Activated CD4-positive, alpha-beta T cell treated with anti-CD3 and anti-CD28 coated beads, Interleukin-2, amount 50 U/mL, for 48 hours (primary cell): ENCODE results near the gene SURF2.

Experiments
- DNase-seq, 2 experiments: peaks; one replicate each; pipeline ENCODE4 v3.0.0-alpha.2; 2020

The SURF2 gene

GRCh38 chr9:133339641-133340040 lies 16.7 kb upstream of the SURF2 start:
- DNase-seq, result no peak

- DNase-seq, result no peak
Observed at GRCh38 chr9:133340256-133340655, 16.1 kb upstream of the SURF2 start.

DNA sequence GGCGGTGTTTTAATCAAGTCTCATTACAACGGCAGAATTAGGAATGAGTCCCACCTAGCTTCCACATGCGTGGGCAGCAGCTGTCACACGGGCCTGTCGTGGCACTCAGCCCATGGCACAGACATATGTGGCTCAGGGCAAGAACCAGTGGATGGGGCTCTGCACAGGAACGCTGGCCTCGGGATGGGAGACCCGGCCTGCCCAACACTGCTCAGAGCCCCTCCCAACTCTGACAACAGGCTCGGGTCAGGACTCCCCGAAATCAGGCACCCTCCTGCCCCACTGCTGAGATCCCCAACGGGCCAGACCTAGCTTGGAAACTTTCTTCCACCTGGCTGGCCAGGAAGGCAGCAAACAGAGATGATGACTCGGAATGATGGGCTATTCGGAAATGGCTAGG lies 15.4 kb upstream of the SURF2 start:
- DNase-seq, result no peak

- no peak for DNase-seq
Observed at GRCh38 chr9:133341369-133342068, 14.8 kb upstream of the SURF2 start.

- no peak for DNase-seq
Observed at GRCh38 chr9:133342069-133342406, 14.3 kb upstream of the SURF2 start.

DNA sequence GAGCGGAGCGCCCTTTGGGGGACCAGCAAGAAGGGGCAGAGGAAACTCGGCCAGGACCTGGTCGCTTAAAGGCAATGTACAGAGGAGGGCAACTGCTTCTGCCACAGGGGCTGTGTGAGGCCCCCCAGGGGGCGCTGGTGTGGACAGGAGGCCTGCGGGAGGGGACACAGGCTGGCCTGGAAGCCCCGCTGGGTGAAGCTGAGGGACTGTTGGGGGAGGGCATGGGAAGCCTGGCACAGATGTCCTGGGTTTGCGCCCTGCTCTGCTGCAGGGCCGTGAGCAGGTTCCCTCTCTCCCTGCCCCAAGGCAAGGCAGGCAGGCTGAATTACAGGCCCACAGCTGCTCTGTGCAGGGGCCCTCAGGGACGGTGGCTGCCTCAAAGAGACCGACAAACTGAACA lies 13.8 kb upstream of the SURF2 start:
- DNase-seq, result no peak

GRCh38 chr9:133344071-133344470 lies 12.3 kb upstream of the SURF2 start:
- no peak for DNase-seq

- DNase-seq, result no peak
Observed at GRCh38 chr9:133344979-133345378, 11.4 kb upstream of the SURF2 start.

DNA sequence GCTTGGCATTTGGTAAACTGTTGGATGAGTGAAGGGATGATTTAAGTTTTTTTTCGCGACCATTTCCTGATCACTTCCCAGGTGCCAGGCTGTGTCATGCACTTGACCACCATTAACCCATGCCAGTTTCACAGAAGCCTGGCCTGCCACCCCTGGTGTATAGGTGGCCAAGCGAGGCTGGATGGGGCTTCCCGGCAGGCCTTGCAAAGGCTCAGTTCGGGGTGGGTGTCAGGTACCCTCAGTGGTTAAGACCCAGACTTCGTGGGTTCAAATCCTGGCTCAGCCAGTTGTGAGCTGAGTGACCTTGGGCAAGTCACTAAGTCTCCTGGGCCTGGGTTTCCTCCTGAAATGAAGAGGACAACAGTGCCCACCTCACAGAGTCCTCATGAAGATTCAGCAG lies 10.8 kb upstream of the SURF2 start:
- no peak for DNase-seq

- no peak for DNase-seq
Observed at GRCh38 chr9:133346021-133346785, 10.1 kb upstream of the SURF2 start.

DNA sequence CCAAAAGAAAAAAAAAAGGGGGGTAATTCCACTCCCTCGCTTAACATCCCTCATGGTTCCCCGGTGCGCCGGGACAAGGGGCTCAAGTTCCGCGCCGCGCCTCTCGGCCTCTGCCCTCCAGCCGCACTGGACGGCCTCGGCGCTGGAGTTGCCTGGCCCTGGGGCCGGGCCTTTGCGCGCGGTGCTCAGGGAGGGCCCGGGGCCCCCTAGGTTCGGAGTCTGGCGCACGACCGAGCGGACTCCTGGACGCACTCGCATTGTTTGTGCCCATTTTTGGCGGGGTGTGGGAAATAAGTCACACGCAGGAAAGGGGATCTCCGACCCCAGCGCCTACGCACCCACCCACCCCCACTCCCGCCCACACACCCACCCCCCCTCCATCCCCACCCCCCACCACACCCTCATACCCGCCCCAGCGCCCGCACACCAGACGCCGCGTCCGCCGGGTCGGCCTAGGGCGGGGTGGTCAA lies 8.8 kb upstream of the SURF2 start:
- peak in 1 of 2 experiments; percentile 51 for DNase-seq

- peak; percentile 92 to 95 for DNase-seq
Observed at GRCh38 chr9:133347985-133348717, 8.2 kb upstream of the SURF2 start, which contains the start of the genes MED22 and RPL7A. Gene MED22 (minus strand): TSS chr9:133348131. CDS start chr9:133346662, 1,469 bp downstream. Gene RPL7A (plus strand): TSS chr9:133348218. CDS start chr9:133348244, 26 bp downstream.

DNA sequence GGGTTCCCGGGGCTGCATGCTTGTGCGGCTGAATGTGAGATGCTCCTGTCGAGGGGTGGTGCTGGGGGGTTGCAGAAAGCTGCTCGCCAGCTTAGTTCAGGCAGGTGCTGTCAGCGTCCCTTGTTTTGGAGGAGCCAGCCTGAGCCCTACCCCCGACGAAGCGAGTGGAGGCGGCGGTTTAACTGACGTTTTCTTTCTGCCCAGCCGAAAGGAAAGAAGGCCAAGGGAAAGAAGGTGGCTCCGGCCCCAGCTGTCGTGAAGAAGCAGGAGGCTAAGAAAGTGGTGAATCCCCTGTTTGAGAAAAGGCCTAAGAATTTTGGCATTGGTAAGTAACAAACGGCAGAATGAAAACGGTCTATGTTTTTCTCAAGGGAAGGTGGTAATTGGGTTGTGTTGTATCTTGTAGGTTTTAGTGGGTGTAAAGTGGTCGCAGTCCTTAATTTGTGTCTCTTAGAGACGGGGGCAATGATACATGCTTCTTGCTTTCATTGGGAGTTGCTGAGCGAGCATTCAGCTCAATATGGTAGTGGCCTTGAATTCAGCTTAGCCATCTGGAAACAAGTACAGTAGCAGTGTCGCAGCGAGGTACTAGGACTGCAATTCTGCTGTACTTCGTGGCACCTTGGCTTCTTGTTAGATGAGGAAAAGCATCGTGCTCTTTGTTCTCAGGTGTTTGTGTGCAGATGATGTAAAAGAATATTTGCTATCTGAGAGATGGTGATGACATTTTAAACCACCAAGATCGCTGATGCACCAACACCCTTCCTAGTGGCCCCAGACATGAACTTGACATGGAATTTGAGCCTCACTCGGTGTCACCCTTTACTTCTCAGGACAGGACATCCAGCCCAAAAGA lies 7.4 kb upstream of the SURF2 start:
- DNase-seq, result no peak

DNA sequence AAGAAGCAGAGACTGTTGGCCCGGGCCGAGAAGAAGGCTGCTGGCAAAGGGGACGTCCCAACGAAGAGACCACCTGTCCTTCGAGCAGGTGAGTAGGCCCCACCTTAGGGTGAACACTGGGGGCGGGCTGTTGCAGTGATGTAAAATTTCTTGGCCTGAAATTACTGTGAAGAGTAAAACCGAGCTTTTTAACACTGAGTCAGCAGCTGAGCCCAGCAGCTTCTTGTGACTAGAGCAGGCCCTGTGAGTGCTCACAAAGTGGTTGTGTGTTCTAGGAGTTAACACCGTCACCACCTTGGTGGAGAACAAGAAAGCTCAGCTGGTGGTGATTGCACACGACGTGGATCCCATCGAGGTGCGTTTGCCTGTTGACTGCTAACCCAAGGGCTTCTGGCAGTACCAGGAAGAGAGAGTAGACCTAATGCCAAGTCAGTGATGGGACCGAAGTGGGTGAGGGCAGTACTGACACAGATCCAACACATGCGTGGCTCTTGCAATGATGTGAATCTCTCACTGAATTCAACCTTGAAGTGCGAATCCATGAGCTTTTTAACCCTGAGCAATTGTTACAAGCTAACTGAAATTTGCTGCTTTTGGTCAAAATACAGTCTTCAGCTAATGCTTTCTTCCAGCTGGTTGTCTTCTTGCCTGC lies 6.3 kb upstream of the SURF2 start:
- DNase-seq, result peak in 1 of 2 experiments; percentile 40

DNA sequence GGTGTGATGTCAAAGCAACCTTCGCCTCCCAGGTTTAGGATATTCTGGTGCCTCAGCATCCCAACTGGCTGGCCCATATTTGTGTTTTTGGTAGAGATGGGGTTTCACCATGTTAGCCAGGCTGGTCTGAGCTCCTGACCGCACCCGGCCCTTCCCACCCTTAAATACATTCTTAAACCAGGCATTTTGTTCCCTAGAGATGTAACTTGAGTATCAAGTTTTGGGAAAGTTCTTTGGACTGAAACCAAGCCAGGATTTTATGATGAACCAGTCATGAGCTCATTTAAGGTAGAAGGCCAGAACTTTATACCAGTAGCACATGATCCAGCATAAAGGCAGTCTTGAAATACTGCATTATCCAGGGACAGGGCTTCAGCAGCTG lies 4.8 kb upstream of the SURF2 start:
- no peak for DNase-seq

GRCh38 chr9:133351908-133352634 lies 4.3 kb upstream of the SURF2 start:
- DNase-seq, result peak in 1 of 2 experiments; percentile 66

DNA sequence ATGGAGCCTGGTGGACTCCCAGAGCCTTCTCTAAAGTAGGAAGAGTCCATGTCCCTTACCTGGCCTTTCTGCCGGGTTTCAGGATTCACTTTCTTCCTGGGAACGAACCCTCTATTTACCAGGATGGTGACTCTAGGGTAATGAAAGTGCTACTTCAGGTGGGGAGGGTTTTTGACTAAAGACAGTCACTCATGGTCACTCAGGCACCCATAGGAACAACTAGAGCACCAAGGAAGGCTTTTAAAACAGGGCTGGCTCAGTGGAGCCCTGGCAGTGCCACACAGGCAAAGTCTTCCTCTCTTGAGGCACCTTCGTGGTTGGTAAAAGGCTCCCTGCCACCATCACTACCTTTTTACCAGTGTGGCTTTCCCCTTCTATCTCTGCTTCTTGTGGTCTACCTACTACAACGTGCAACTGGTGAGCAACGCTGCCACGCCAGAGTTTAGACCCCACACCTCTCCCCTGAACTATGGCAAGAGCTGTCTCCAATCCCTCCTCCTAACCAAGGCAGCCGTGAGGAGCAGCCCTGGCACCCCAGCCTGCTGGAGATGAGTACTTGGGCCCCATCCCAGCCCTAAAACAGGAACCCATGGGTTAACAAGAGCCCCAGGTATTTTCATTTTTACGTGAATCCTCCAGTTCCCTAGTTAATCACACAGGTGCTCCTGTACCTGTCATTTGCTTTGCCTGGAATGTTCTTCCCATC lies 3.6 kb upstream of the SURF2 start:
- DNase-seq, result no peak

- no peak for DNase-seq
Observed at GRCh38 chr9:133353548-133353947, 2.8 kb upstream of the SURF2 start.

- no peak for DNase-seq
Observed at GRCh38 chr9:133354766-133355165, 1.6 kb upstream of the SURF2 start.

DNA sequence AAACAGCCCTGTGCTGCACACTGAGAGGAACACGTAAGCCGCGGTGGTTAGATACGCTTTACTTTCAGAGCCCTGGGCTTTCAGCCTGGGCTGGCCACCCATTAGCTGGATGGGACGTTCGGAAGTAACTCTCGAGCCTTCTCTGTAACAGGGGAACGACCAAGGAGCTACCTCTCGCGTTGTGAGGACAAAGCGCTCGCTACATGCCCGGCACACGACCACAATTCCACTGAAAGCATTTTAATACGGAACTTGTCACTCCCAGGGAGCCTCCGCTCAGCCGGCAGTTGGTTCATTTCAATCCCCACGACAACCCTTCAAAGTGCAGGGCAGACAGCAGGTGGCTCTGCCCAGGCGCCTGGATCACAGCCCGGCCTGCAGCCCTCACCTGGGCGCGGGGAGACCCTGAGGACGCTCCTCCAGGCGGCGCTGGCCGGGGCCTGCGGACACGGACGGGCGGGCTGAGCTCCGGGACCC lies 431 bp upstream of the SURF2 start:
- no peak for DNase-seq

GRCh38 chr9:133357656-133358055 lies 1.3 kb downstream of the SURF2 start:
- no peak for DNase-seq
